ENCODE data around the gene PMPCB. TPM values are rescaled to one million over a fixed set of nuclear protein-coding genes. Genes with fewer than 3 reads are reported as not detected.
A peak's percentile ranks its signal among the peaks of the same experiment; 100 is the strongest.

The PMPCB gene
- total and polyA plus RNA-seq, 2 donors from 2014 or later: 65.8 to 85.3 TPM

DNA sequence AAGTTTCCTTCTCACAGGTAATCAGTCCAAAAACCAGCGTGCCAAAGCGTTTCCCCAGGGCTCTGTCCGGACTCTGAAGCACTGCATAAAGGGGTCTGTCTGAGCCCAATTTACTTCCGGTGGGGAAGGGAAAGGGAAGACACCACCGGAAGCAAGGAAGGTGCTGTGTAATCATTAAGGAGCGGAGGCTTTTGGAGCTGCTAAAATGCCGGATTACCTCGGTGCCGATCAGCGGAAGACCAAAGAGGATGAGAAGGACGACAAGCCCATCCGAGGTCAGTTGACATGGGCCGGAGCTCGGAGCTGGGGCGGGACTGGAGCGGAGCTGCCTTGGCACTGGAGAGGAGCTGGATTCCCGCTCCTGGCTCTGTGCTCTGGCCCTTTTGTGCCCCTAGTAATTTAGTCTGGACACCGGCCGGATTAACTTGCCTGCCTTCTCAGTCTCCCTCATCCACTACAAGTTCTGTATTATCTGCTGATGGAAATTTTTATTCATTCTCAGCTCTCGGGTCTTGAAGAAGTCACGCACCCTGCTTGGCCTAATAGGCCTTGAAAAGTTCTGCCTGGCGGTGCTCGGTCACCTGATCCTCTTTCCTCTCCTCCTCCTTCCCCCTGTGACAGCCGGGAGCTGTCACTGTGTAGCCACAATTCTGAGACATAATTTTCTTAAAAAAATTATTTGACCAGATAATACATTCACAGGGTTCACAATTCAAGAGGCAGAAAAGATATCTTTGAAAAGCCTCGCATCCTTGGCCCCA is 50.5 kb downstream of the PMPCB start, which contains the start of gene PSMC2:
TSS of gene PSMC2 (plus strand) at position 137 of the 761 bp plus-strand sequence. CDS start at position 206, 69 bp downstream.
- FAIRE-seq: no peak
- TF ChIP-seq, protein P1, sequence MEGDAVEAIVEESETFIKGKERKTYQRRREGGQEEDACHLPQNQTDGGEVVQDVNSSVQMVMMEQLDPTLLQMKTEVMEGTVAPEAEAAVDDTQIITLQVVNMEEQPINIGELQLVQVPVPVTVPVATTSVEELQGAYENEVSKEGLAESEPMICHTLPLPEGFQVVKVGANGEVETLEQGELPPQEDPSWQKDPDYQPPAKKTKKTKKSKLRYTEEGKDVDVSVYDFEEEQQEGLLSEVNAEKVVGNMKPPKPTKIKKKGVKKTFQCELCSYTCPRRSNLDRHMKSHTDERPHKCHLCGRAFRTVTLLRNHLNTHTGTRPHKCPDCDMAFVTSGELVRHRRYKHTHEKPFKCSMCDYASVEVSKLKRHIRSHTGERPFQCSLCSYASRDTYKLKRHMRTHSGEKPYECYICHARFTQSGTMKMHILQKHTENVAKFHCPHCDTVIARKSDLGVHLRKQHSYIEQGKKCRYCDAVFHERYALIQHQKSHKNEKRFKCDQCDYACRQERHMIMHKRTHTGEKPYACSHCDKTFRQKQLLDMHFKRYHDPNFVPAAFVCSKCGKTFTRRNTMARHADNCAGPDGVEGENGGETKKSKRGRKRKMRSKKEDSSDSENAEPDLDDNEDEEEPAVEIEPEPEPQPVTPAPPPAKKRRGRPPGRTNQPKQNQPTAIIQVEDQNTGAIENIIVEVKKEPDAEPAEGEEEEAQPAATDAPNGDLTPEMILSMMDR (IDR thresholded peaks at IDR 0.05; ENCODE audit: borderline replicate concordance, extremely low read depth, insufficient read depth): no peak
- DNase-seq: peak; percentile 74 to 97 (median 90)
- H3K36me3 ChIP-seq (ENCODE audit: control insufficient read depth in 2 of 3, insufficient read depth in 3 of 3, low read length in 3 of 3): peaks cover 0 to under 1% (median 0%) of the 10 kb centered on the region in 3 donors
- H3K4me1 ChIP-seq (ENCODE audit: control insufficient read depth in 2 of 3, insufficient read depth in 2 of 3, low read depth in 1 of 3, low read length in 3 of 3): peaks cover 3 to 23% (median 8%) of the 10 kb centered on the region in 3 donors
- H3K9me3 ChIP-seq (ENCODE audit: control insufficient read depth in 2 of 3, insufficient read depth in 1 of 3, low read length in 3 of 3): no peaks in the 10 kb centered on the region
- intact Hi-C loops (cut with DNase I): no loop called here
- H3K9ac ChIP-seq (ENCODE audit: low read length in 3 of 3): peak within 1 kb of the TSS; percentile 64 to 100 (median 76)
- H3K4me3 ChIP-seq (ENCODE audit: low read length in 3 of 3): peak within 1 kb of the TSS; percentile 88 to 100 (median 98)
- no peaks in the 10 kb centered on the region for H3K27me3 ChIP-seq (ENCODE audit: control insufficient read depth, insufficient read depth, low read length)
- H3K27ac ChIP-seq (ENCODE audit: low read depth in 2 of 2, low read length in 2 of 2): peak within 1 kb of the TSS; percentile 75 to 88

DNA sequence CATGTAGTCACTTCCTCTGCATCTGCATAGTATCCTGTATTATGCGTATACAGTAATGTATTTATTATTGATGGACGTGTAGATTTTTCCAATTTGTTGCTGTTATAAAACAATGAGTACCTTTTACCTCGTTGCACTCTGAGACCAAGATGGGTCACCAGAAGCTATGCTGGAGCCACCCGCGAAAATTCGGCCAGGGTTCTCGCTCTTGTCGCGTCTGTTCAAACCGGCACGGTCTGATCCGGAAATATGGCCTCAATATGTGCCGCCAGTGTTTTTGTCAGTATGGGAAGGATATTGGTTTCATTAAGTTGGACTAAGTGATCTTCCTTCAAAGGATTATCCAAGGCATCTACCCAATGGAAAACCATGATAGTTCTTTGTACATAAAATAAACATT is 51.2 kb downstream of the PMPCB start:
- H3K27ac ChIP-seq (ENCODE audit: low read depth in 2 of 2, low read length in 2 of 2): no peak overlapping the region
- H3K9ac ChIP-seq (ENCODE audit: low read length in 3 of 3): peak overlapping the region; percentile 64 to 100 (median 76)
- FAIRE-seq: no peak
- H3K4me3 ChIP-seq (ENCODE audit: low read length in 3 of 3): peak overlapping the region; percentile 88 to 100 (median 98)
- TF ChIP-seq, protein P1 (IDR thresholded peaks at IDR 0.05; ENCODE audit: borderline replicate concordance, extremely low read depth, insufficient read depth): no peak
- H3K9me3 ChIP-seq (ENCODE audit: control insufficient read depth in 2 of 3, insufficient read depth in 1 of 3, low read length in 3 of 3): no peaks in the 10 kb centered on the region
- no peak for DNase-seq
- intact Hi-C loops (cut with DNase I): no loop called here
- peaks cover 0 to 20% (median 5%) of the 10 kb centered on the region in 3 donors for H3K4me1 ChIP-seq (ENCODE audit: control insufficient read depth in 2 of 3, insufficient read depth in 2 of 3, low read depth in 1 of 3, low read length in 3 of 3)
- H3K27me3 ChIP-seq (ENCODE audit: control insufficient read depth, insufficient read depth, low read length): no peaks in the 10 kb centered on the region
- peaks cover 0 to 3% (median 0%) of the 10 kb centered on the region in 3 donors for H3K36me3 ChIP-seq (ENCODE audit: control insufficient read depth in 2 of 3, insufficient read depth in 3 of 3, low read length in 3 of 3)

DNA sequence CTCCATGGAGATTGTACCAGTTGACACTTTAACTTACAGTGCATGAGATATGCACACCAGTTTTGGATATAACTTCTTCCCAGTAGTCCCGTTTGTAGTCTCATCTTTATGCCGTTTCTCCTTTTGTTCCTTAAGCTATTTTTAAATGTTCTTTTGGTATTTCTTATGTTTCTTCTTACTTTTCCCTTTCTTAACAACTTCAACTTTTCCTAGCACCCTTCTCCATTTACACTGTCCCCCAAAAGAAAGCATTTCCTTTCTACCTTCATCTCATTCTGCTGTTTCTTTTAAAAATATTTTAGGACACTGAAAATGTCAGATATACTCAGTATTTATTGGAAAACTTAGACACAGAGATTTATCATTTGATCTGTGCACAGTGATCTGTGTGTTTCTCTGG is 51.7 kb downstream of the PMPCB start:
- H3K27me3 ChIP-seq (ENCODE audit: control insufficient read depth, insufficient read depth, low read length): no peaks in the 10 kb centered on the region
- H3K4me1 ChIP-seq (ENCODE audit: control insufficient read depth in 2 of 3, insufficient read depth in 2 of 3, low read depth in 1 of 3, low read length in 3 of 3): peaks cover 0 to 19% (median 2%) of the 10 kb centered on the region in 3 donors
- H3K9ac ChIP-seq (ENCODE audit: low read length in 3 of 3): peak overlapping the region in 1 of 3 donors; percentile 100
- no peak overlapping the region for H3K27ac ChIP-seq (ENCODE audit: low read depth in 2 of 2, low read length in 2 of 2)
- FAIRE-seq (no peak), DNase-seq (no peak)
- TF ChIP-seq, protein P1 (IDR thresholded peaks at IDR 0.05; ENCODE audit: borderline replicate concordance, extremely low read depth, insufficient read depth): no peak
- intact Hi-C loops (cut with DNase I): no loop called here
- peak overlapping the region in 2 of 3 donors; percentile 98 to 100 for H3K4me3 ChIP-seq (ENCODE audit: low read length in 3 of 3)
- peaks cover 0 to 3% (median 0%) of the 10 kb centered on the region in 3 donors for H3K36me3 ChIP-seq (ENCODE audit: control insufficient read depth in 2 of 3, insufficient read depth in 3 of 3, low read length in 3 of 3)
- H3K9me3 ChIP-seq (ENCODE audit: control insufficient read depth in 2 of 3, insufficient read depth in 1 of 3, low read length in 3 of 3): no peaks in the 10 kb centered on the region
